GM21717 (cell line): ENCODE data around the gene CNTN5.

Source experiments
- ATAC-seq: cut with Tn5 transposase; IDR thresholded peaks from one replicate; pipeline ENCODE4 v1.9.1; 2021; ENCODE audit warnings: mild to moderate bottlenecking, moderate library complexity; ENCODE audit not compliant: unreplicated experiment

CNTN5 gene

GRCh38 chr11:100011697-100012096, 990.9 kb downstream of the CNTN5 start:
- no peak for ATAC-seq

DNA sequence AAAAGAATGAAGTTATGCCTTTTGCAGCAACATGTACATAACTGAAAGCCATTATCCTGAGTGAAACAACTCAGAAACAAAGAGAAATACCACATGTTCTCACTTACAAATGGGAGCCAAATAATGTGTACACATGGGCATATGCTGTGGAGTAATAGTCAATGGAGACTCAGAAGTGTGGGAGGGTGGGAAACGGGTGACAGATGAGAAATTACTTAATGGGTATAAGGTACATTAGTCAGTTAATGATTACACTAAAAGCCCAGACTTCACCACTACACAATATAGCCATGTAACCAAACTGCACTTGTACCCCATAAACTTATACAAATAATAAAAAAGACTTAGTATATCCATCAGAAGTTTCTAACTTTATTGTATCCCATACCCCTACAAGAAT, 992.3 kb downstream of the CNTN5 start:
- no peak for ATAC-seq

DNA sequence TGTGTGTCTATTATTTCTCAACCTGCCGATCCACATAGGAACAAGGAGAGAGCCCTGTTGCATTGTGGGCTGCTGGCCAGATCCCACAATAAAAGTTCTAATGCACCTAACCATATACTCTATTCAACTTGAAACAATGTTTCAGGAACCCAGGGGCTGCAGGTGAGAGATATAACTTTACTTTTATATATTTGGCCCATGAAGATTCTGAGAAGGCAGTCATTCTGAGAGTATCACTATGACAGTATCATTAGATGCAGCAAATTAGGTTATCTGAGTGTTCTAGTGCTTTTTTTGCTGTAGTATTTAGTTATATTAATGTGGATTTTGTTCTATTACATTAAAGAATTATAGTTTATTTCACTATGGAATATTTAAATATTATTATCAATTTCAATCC, 1011.2 kb downstream of the CNTN5 start:
- no peak for ATAC-seq

GRCh38 chr11:100061006-100061405, 1040.3 kb downstream of the CNTN5 start:
- ATAC-seq: no peak

DNA sequence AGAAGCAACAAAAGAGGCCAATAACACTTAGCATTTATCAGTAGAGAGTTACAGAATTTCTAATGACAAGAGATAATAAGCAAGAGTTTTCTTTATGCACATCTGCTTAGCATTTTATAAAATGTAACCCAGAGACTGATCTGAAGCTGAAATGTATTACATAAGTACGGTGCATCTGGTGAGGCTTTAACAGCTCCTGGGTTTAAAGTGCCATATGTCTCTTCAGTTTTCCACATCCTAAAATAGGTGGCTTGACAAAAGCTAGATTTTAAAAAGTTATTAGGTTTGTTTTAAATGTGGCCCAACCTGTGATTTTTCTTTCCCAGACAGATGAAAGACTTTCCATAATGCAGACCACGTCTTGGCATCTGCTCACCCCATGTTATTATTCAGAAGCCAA, 1045.7 kb downstream of the CNTN5 start:
- ATAC-seq: no peak

GRCh38 chr11:100068116-100068515, 1047.4 kb downstream of the CNTN5 start:
- no peak for ATAC-seq

DNA sequence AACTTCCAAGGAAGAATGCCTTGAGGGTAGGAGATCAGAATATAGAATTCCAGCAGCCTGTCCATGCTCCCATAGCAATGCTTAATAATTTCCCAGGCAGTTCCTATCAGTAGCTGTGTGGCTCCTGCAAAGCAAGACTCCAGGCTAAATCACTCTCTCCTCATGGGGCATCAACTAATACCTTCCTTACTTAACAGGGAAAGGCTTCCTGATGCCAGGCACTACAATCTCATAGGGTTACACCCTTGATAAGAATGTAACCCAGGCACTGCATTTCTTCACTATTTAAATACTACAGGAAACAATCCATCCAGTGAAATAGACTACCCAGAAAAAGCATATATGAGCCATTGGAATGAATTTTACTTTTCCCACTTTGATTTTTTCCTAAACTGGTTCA, 1051.4 kb downstream of the CNTN5 start:
- no peak for ATAC-seq

GRCh38 chr11:100080381-100080780, 1059.6 kb downstream of the CNTN5 start:
- no peak for ATAC-seq

GRCh38 chr11:100080821-100081220, 1060.1 kb downstream of the CNTN5 start:
- no peak for ATAC-seq

GRCh38 chr11:100093698-100094097, 1072.9 kb downstream of the CNTN5 start:
- ATAC-seq: no peak

- ATAC-seq: no peak
Observed at GRCh38 chr11:100094121-100094865, 1073.5 kb downstream of the CNTN5 start.

- ATAC-seq: no peak
Observed at GRCh38 chr11:100095809-100096208, 1075.1 kb downstream of the CNTN5 start.

GRCh38 chr11:100098560-100098959, 1077.8 kb downstream of the CNTN5 start:
- ATAC-seq: no peak

GRCh38 chr11:100105255-100105981, 1084.7 kb downstream of the CNTN5 start:
- no peak for ATAC-seq

DNA sequence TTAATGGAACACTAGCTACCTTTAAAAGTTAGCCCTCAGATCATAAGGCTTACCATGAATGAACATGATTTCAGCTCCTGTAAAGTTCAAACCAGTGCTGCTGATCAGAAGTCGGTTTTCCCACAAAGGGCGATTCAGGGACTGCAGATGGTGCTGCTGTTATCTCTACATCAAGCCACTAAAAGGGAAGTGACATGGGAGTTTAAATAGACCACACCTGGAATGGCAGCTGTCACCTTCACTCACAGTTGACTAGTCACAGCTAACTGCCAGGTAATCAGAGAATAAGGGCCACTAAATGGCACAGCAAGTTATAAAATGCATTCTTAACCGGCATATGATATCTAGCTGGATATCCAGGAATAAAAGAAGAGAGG, 1085.2 kb downstream of the CNTN5 start:
- ATAC-seq: no peak

DNA sequence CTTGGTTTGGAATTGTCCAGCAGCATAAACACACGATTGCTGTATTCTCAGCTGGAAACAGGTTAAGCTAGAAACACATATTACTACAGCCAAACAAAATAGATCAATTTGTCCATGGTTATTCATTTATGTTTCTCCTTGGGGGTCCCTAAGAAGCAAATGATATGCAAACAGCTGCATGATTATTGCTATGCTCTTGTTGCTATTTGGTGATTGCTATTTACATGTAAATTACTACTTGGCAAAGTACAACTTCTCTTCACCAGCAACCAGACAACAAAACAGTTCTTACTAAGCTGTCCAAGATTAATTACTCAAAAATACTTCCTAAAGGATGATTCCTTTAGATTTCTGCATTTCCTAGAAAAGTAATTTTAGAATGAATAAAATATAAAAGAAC, 1098.4 kb downstream of the CNTN5 start:
- no peak for ATAC-seq

- no peak for ATAC-seq
Observed at GRCh38 chr11:100133114-100133513, 1112.4 kb downstream of the CNTN5 start.

GRCh38 chr11:100141201-100141600, 1120.5 kb downstream of the CNTN5 start:
- ATAC-seq: no peak

DNA sequence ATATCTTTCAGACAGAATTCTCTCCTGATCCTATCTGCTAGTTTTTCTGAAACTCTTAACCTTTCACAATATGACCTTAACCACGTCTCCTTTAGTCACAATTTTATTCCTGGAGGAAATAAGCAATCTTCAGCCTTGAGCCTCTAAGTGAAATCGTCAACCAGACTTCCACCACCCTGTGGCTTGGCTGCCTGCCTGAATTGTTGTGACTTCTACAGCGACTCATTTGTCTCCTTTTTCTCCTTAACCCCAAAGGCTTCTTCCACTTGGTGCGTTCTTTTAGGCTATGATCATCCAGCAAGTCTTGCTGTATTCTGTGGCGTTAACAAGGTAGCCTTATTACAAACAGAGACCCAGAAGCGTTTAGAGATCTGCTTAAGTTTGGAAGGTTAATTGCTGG, 1131.2 kb downstream of the CNTN5 start:
- ATAC-seq: no peak

GRCh38 chr11:100152766-100153165, 1132.0 kb downstream of the CNTN5 start:
- no peak for ATAC-seq

DNA sequence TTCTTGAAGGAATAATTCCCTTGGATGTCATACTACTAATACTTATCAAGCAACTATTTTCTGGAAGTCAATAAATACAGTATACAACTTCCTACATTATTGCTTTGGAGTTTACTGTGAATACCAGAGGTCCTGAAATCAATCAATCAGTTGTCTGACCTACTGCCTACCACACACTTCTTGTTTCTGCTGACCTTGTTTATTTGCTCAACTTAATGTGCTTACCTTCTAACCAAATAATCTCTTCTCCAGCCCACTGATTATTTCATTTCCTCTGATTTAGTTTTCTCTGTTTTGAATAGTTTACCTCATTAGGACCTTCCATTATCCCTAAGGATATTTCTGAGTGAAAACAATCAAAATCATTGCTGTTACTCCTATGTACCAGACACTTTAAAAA, 1142.7 kb downstream of the CNTN5 start:
- no peak for ATAC-seq

- ATAC-seq: no peak
Observed at GRCh38 chr11:100174881-100175280, 1154.1 kb downstream of the CNTN5 start.

DNA sequence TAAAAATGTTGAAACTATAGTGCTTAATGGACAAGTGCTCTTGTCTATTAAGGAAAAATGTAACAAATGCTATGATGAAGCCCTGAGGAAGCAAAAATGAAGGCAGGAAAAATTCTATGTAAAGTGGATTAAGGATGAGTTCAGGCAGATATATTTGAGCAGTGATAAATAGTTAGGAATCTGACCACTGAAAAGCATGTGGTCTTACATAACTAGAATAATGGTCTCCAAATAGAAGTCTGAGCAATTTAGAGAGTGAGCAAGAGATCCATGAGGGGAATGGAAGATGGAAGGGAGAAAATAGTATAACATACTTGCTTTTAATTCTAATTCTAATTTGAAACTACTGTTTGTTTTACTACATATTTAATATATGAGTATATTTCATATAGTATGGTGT, 1155.7 kb downstream of the CNTN5 start:
- no peak for ATAC-seq
